Stimulated activated CD4-positive, alpha-beta T cell treated with anti-CD3 and anti-CD28 coated beads, Interleukin-2, amount 100 ng/mL, for 24 hours (primary cell): Measurements from ENCODE around the gene ZNF18.
A peak's percentile ranks its signal among the peaks of the same experiment; 100 is the strongest.

Experiments used
- DNase-seq, 2 donors: peaks; one replicate each; pipeline ENCODE4 v3.0.0-alpha.2; 2020

ZNF18 gene, protein sequence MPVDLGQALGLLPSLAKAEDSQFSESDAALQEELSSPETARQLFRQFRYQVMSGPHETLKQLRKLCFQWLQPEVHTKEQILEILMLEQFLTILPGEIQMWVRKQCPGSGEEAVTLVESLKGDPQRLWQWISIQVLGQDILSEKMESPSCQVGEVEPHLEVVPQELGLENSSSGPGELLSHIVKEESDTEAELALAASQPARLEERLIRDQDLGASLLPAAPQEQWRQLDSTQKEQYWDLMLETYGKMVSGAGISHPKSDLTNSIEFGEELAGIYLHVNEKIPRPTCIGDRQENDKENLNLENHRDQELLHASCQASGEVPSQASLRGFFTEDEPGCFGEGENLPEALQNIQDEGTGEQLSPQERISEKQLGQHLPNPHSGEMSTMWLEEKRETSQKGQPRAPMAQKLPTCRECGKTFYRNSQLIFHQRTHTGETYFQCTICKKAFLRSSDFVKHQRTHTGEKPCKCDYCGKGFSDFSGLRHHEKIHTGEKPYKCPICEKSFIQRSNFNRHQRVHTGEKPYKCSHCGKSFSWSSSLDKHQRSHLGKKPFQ

DNA sequence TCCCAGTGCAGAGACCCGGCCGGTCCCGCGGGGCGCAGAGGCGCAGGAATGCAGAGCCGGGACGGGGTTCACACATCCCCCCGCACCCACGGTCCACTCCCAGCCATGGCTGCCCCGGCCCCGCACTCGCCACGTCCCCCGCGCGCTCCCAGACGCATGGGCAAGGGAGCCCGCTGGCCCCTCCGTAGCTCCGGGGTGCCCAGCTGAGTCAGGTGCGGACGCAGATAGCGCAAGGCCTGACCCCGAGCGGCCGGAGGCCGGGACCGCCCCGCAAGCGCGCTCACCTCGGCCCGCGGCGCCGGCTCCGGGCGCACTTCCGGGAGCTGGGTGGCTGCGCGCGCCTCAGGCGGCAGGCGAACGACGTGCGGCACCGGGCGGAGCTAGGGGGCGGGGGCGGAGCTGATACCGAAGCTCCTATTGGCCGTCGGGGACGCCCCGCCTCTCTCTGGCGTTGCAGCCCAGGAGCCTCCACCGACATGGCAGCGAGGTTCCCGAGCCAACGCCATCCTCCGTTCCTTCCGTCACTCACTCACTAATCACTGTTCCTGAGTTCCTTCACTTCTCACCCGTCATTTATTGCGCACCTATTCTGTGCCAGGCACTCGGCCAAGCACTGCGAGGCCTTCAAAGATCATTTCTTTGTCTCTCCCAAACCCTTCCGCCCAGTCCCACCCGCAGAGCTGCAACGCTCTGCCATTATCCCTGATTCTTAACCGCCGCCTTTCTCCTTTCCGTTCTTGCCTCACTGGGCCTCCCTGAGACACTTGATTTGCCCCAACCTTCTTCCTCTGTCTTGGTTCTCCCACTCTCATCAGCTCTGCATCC is at the start of gene ZNF18:
ZNF18 (minus strand) TSS at position 329 of the 825 bp plus-strand sequence. CDS start 4,646 bp downstream, outside the sequence.
- DNase-seq, result peak; percentile 96 to 97

DNA sequence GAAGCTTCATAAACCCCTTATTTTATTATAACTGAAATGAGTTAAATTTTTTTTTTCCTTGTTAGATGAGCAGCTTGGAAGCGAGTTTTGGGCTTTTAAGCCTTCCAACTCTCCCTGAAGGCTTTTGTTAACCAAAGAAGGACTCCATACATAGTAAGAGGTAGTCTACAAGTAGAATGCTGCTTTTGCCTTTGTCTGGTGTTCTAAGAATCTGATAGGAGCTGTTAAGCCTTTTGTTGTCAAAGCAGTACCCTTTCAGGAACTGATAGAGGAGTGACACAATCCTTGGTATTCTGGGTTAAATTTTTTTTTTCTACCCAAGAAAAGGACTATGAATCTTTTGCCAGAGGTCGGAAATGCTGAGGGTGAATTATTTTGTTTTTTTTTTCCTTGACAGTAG is 49.5 kb upstream of the ZNF18 start:
- DNase-seq, result no peak

DNA sequence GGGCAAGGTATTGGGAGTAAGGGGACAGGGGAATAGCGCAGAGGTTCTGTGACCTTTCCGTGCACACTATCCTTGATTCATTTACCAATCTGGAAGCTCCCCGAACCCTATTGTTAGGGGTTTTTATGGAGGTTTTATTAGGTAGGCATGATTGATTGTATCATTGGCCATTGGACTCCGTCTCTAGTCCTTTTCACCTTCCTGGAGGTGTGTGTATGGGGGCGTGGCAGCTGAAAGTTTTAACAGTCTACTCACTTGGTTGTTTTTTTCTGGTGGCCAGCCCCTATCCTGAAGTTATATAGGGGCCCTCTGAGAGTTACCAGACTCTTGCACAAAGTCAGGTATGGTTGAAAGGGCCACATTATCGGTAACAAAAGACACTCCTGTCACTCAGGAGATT is 46.4 kb upstream of the ZNF18 start:
- DNase-seq, result no peak

DNA sequence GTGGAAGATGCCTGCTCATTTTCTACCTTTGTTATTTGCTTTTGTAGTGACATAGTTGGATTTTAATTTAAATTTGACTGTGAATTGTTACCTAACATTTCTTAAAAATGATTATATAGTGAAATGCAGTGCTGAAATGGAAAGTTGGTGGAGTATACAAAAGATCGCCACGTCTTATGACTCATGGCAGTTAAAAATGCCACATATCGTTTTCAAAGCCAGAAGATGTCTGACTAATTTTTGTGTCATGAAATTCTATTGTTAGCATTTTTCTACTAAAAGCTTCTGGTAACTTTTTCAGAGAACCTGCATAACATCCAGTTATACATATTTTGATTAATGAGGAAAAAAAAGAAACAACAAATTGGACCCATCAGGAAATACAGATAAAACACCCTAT is 44.0 kb upstream of the ZNF18 start:
- no peak for DNase-seq

DNA sequence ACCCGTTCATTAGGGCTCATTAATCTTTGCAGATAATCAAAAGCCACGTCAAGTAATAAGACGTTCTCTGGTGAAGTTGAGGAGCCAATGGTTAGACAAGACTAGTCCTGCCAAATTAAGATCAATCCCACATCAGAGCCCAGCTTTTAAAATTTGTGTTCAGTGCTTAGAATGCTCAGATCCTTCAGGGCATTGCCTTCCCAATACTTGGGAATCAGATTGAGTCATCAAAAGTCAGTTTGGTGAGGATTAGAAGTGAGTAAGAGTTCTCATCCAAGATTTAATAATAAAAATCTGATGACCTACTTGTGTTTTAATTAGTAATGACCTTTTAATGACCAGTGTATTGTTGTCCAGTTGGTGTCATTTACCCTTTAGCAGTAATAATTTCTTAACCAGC is 43.2 kb upstream of the ZNF18 start:
- no peak for DNase-seq

DNA sequence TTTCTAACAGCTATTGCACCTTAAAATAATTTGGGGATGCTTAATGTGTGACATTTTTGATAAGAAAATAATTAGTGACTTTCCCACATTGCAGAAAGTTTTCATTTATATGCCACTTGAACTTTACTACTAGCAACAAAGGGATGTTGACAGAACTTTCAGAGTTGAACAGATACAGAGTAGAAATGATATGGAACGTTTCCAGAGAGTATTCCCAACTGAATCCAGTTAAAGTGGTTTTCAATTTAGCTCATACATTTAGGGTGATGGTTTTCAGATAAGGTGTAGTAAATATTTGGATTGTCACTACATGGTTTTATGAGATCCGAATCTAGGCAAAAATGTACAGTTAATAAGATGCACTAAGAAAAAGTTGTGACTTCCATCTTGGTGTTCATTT is 40.7 kb upstream of the ZNF18 start:
- DNase-seq, result no peak

DNA sequence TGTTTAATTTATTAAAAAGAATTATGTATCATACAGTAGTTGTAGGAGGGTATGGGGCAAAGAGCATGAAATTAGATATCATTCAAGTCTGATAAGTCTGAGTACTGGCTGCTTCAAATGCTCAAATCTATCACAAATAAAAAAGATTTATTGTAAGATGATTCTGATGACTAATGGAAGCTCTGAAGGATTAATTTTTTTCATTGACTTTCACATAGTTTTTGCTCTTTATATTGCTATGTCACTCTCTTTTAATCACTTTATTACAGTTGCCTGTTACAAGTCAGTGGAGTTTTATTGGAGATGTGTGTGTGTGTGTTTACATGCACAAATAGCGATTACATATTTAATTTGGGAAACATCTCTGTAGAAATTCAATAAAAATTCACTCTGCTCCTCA is 38.4 kb upstream of the ZNF18 start:
- DNase-seq, result no peak

DNA sequence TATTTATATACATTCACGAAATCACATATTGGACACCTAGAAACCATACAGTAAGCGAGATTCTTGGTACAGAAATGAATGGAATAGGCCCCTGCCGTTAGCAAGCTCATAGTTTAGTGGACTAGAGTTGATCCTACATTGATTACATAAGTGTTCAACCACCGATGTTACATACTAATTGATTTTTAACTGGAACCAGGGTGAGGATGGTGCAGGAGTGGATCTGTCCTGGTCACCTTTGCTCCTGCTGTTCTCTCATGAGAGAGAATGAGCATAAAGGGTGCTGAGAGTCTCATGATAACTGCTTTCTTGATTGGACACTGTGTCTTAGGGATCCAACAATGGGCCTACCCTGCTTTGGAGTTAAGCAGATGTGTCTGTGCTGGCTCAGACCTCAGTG is 37.3 kb upstream of the ZNF18 start:
- DNase-seq, result no peak

DNA sequence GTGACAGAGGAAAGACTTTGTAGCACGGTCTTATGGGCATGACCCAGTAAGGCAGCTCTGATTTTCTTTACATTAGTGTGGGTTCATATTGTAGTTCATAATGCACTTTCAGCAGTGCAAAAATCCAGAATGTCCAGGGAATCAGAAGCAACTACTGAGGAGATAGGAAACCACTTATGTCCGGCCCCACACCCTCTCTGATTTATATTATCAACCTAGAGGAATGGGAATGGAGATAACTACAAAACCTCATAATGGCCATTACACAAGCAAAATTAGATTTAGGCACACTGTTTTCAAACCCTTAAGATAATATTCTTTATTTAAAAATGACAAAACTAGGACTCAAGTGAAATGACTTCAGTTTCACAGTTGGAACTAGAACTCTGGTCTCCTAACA is 31.3 kb upstream of the ZNF18 start:
- DNase-seq, result no peak

DNA sequence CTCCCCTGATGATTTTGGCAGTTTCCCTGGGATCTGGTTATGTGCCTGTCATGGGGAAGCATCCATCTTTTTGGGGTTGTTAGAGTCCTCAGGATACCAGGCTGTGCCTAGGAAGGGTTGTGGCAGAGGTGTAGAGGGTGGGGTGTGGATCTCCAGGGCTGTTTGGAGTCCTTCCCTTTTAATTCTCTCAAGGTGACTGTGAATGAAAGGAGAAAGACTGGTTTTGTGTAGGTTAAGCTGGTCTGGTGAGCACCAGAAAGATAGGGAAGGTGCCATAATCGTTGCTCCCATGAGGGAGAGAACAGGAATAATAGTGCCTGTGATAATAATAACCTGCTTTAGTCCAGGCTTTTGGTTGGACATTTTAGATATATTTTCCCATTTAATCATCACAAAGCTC is 30.4 kb upstream of the ZNF18 start:
- DNase-seq, result no peak

DNA sequence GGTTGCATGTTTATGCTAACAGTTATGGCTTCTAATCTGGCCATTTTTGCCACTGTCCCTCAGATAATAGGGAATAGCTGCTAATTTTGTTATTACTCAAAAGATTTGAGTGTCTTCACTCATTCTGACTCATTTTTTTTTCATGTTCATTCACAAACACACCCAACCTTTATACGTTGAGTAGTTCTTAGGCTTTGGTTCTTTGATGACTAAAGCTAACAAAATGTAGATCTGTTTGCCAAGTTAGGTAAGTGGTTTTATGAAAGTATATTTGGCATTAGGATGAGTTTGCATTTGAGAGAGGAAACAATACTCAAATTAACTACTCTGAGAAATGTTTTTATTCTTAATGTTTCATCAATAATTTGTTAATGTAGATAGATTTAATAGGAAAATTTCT is 27.1 kb upstream of the ZNF18 start:
- no peak for DNase-seq

DNA sequence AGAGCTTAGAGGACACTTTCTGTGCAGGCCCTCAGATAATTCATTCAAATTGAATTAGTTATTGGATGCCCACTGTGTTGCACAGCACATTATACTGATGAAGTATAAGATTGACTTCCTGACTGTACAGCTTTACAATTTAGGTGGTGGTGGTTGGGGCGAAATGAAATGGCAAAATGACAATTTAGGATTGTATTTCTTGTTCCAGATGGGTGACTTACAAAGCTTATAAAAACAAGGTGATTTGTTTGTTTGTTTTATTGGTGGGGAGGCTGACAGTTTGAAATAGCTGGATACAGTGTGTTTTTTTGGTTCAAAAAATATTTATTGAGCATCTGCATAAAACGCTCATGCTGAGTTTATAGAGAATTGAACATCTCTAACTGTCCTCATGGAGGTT is 25.0 kb upstream of the ZNF18 start:
- DNase-seq, result no peak

DNA sequence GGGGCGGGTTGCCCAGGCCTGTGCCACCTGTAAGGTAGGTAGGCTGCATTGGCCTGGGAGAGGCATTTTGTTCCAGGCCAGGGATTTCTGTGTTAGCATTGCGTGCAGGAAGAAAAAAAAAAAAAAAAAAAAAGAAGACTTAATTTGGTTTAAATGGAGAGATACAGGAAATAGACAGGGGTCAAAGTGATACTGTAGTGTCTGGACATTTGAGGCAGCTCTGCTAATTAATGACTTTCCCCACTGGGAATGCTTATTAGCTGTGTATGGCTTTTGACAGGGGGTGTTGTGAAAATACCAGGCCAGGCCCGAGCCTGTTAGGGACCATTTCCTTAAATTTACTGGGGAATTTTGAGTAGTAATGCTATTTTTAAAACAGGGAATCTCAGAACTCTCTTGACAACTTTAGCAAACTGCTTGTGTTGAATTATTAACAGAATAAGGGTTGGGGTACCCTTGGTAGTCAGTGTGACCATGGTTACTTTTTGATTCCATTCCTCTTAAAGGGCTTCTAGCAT is 24.4 kb upstream of the ZNF18 start:
- DNase-seq, result no peak

DNA sequence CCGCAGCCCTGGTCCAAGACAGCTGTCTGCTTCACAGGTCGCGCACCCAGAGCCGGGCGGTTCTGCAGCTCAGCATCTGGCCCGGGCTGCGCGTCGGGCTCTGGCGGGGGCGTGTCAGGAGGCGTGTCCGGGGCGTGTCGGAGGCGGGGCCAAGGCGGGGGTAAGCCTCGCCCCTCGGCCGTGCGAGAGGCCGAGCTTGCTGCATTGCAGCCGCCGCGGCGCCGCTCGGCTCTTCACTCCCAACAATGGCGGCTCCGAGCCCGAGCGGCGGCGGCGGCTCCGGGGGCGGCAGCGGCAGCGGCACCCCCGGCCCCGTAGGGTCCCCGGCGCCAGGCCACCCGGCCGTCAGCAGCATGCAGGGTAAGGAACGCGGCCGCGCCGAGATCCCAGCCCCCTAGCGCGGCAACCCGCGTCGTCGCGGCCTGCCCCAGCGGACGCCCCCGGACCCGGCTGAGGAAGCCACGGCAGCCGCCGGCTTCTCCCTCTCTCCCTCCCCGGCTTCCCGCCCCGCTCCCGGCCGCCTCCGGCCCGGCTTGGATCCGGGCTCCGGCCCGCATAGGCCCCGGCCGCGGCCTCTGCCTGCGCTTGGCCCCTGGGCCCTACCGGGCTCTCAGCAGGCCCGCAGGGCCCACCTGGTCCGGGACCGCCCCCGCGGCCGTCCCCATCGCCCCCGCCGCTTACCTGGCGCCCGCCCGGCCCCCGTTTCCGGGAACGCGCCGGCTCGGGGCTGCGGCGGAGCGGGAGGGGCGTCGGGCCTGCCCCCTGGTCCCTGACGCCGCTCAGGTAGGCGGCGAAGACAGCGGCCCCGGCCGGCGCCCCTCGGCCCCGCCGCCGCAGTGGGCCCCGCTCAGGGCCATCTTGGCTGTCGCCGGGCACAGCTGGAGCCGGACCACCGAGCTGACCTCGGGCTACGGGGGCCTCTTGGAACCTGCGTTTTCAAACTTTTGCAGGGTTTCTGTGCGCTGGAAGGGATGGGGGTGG is 23.7 kb upstream of the ZNF18 start, which contains the start of gene MAP2K4:
MAP2K4 (plus strand) TSS at position 236 of the 981 bp plus-strand sequence; CDS start at position 246, 10 bp downstream.
- peak; percentile 95 to 97 for DNase-seq

DNA sequence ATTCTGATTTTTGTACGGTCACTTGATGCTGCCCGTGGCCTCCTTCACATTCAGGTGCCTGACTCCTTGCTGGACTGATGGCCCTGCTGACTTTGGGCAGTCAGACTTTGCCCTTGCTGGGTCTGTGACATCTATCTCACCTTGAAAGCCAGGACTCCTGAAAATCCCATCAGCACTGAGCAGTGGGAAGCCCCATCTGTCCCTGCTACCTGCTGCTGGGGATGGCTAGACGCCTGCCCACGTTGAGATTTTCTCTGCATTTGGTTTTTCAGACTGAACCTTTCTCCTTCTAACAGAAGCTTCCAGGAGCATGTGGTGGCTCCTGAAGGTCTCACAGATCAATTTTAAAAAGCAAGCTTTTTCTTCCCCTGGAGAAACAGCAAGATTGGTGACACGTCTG is 10.2 kb upstream of the ZNF18 start:
- no peak for DNase-seq

DNA sequence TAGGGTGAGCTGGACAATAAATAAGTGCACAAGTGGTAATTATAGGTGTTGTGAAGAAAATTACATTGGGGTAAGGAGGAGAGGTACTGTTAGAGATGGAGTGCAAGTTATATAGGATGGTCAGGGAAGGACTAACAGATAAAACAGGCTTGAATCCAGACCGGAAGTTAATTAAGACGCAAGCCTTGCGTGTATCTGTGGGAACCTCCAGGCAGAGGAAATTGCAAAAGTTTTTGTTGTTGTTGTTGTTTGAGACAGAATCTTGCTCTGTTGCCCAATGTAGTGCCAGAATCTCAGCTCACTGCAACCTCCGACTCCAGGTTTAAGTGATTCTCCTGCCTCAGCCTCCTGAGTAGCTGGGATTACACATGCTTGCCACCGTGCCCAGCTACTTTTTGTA is 2.4 kb upstream of the ZNF18 start:
- DNase-seq, result no peak

DNA sequence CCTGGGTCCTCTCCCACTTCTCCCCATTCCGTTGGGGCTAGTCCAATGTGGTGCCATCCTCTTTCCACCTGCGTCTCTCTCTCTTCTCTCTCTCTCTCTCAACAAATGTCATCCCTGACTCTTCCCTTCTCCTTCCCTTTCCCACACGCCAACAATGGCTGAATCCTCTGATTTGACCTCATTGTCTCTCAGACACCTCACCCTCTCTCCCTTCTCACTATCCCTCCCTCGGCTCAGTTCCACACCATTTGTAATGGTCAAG is 628 bp upstream of the ZNF18 start:
- DNase-seq, result peak in 1 of 2 donors; percentile 2

DNA sequence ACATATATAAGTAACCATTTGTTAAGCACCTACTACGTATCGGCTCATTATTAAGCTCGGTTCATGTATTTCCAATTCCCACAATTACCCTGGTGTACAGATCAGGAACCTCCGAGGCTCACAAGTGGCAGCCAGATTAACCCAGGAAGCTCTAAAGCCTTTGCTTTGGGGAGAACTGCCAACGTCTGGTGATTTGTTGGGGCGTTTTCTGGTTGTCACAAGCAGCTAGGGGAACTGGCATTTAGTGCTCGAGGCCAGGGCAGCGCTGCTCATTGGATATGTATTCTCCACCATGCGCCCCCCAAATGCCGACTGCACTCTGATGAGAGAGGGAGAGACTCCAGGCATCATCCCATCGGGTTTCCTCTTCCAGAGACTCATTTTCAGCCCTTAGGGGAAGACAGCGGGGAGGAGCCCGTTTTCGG is 541 bp downstream of the ZNF18 start:
- DNase-seq, result no peak

DNA sequence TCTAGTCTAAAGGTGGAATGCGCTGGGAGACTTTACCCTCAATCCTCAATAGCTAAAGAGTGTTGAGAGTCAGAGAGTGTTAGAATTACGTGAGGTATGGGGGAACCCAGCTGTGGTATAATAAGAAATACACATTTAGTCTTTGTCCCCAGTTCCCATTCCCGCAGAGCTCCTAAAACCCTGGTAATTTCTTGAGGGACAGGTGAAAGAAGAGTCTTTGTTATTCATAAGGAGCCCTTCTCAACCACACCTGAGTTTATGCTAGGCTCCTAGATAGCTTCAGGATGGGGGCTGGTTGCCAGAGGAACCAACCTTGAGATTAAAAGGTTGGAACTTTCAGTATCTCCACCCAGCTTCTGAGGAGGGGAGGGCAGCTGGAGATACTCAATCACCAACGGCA is 5.8 kb downstream of the ZNF18 start:
- DNase-seq, result no peak

DNA sequence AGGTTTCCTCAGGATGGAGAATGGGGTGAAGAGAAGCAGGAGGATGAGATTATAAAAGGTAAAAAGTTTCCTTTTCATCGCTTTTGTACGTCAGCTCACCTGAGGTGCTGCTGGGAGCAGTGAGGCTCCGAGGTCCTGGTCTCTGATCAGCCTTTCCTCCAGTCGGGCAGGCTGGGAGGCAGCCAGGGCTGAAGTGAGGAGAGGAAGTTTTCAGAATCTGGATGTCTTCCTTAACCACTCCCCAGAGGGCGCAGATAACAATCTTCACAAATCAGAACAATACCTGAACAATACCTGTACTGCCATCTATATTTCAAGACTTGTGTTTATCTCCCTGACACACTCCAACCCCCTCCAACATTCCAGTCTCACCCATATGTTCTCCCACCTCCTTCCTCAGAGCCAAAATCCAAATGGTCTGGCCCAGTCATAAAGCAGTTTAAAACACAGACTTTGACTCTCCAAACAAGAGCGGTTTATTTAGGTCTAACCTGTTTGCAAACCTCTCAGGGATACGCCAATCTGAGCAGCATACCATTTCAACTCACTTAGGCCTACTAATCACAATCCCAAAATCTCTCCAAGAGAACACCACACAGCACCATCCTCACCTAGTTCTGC is 6.8 kb downstream of the ZNF18 start:
- no peak for DNase-seq

DNA sequence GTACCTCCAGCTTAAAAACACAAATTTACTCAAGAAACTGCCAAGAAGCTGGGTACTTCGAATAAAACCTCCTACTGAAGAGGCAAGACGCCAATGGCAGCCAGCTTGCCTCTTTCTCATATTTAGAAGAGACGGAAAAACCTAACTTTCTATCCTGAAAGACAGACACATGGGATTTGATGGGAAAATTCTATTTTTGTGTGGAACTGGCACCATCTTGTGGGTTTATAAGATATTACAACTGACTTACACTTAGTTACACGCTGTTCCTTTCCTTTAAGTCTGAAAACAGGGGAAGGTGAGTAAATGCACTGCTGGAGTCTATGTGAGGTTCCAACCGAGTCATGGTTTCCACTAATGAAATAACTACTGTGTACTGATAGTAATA is 10.3 kb downstream of the ZNF18 start:
- DNase-seq, result no peak
